OCI-LY1 (cell line): Measurements from ENCODE around the gene ZBTB20.

Experiments
- H2AFZ ChIP-seq: fragments of 200-600 bp; sonication (generic), shearing (Covaris generic); 2 replicates; pipeline ENCODE4 v1.6.0; 2014; ENCODE audit warnings: antibody characterized with exemption, mild to moderate bottlenecking, low read length
- H3F3A ChIP-seq: fragments of 200-600 bp; sonication (generic), shearing (Covaris generic); 2 replicates; pipeline ENCODE4 v1.6.0; 2014; ENCODE audit warnings: mild to moderate bottlenecking, antibody characterized with exemption, low read length, moderate library complexity; ENCODE audit not compliant: insufficient read depth
- H3K27ac ChIP-seq: fragments of 200-600 bp; sonication (generic); 2 replicates; pipeline ENCODE4 v1.5.1; 2014; ENCODE audit warnings: low read length, mixed run types, mild to moderate bottlenecking, low read depth; ENCODE audit not compliant: poor library complexity, severe bottlenecking
- H3K27me3 ChIP-seq: fragments of 200-600 bp; sonication (generic); 2 replicates; pipeline ENCODE4 v1.6.0; 2014; ENCODE audit warnings: antibody characterized with exemption, mild to moderate bottlenecking, low read length, moderate library complexity; ENCODE audit not compliant: insufficient read depth
- H3K36me3 ChIP-seq: fragments of 200-600 bp; sonication (generic); 2 replicates; pipeline ENCODE4 v1.6.1; 2014; ENCODE audit warnings: mild to moderate bottlenecking, antibody characterized with exemption, low read length, moderate library complexity, mixed read lengths; ENCODE audit not compliant: insufficient read depth
- H3K4me1 ChIP-seq: fragments of 200-600 bp; sonication (generic); 2 replicates; pipeline ENCODE4 v1.5.1; 2014; ENCODE audit warnings: mild to moderate bottlenecking, low read length, moderate library complexity; ENCODE audit not compliant: insufficient read depth, severe bottlenecking
- H3K4me2 ChIP-seq: fragments of 200-600 bp; sonication (generic), shearing (Covaris generic); 2 replicates; pipeline ENCODE4 v1.6.1; 2014; ENCODE audit warnings: low read length
- H3K4me3 ChIP-seq: fragments of 200-600 bp; sonication (generic); 2 replicates; pipeline ENCODE4 v1.5.1; 2014; ENCODE audit warnings: low read length, low read depth, mild to moderate bottlenecking, mixed read lengths; ENCODE audit not compliant: poor library complexity, severe bottlenecking
- H3K79me2 ChIP-seq: fragments of 200-600 bp; shearing (Covaris generic); 2 replicates; pipeline ENCODE4 v1.6.1; 2016; ENCODE audit warnings: mixed run types, low read length, mixed read lengths; ENCODE audit not compliant: insufficient read depth
- H3K9ac ChIP-seq: fragments of 200-600 bp; sonication (generic), shearing (Covaris generic); 2 replicates; pipeline ENCODE4 v1.6.1; 2014; ENCODE audit warnings: mild to moderate bottlenecking, low read length, mixed read lengths
- H3K9me2 ChIP-seq: fragments of 200-600 bp; sonication (generic), shearing (Covaris generic); 2 replicates; pipeline ENCODE4 v1.6.1; 2014; ENCODE audit warnings: low read depth, mild to moderate bottlenecking, low read length, mixed read lengths
- H3K9me3 ChIP-seq: fragments of 200-600 bp; shearing (Covaris generic); 2 replicates; pipeline ENCODE4 v1.6.1; 2014; ENCODE audit warnings: low read length, mixed read lengths
- H4K20me1 ChIP-seq: fragments of 200-600 bp; sonication (generic), shearing (Covaris generic); 2 replicates; pipeline ENCODE4 v1.6.0; 2016; ENCODE audit warnings: mild to moderate bottlenecking, low read length; ENCODE audit not compliant: insufficient read depth
- CTCF ChIP-seq: fragments of 200-600 bp; sonication (generic), shearing (Covaris generic); IDR thresholded peaks from 2 replicates; pipeline ENCODE4 v1.5.1; 2017; ENCODE audit warnings: mild to moderate bottlenecking, antibody characterized with exemption, low read length, moderate library complexity, mixed read lengths
- EZH2 ChIP-seq: fragments of 200-600 bp; sonication (generic), shearing (Covaris generic); IDR thresholded peaks from 2 replicates; pipeline ENCODE4 v1.8.0; 2017; ENCODE audit warnings: borderline replicate concordance, mixed run types, mild to moderate bottlenecking, antibody characterized with exemption, low read length, moderate library complexity, mixed read lengths

Gene ZBTB20

DNA sequence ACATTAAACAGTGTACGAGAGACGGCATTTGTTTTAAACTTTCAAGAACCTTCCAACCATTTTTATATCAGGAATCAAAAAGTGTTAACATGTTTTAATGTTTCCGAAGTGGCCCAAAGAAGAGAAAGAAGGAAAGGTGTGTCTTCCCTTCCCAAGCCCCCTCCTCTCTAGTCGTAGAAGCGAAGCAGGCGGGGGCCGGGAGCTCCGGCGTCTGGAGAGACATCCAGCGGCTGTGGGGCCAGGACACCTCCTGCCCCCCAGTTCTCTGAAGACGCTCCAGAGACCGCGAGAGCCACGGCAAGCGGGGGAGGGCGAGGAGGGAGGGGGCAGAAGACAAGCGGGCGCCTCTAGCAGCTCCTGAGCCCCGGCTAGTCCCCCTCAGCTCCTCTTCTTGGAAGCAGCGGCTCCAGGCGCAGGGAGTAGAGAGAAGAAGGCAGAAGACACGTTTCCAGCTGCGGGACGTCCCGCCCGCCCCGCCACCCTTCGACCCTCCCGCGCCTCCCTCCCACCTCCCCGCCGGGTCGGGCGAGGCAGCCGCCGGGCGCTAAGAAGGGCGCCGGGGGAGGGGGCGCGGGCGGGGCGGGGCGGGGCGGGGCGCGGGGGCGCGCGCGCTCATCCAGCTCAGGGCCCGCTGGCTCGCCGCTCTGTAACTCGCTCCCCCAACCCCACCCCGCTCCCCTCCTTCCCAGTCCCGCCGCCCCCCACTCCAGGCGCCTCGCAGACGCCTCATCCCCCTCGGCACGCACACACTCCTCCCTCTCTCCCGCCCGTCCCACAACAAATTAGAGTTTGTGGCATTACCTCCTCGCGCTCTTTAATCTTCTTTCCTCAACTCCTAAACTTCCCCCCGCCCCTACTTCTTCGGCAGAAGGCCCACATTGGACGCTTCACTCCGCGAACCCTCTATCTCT is at the start of gene ZBTB20:
TSS of gene ZBTB20 (minus strand) at position 871 of the 911 bp plus-strand sequence.
- Histone ChIP-seq H3K4me1 (peaks cover 20% of the 10 kb centered on the region), H3K36me3 (no peaks in the 10 kb centered on the region), H3K79me2 (no peaks in the 10 kb centered on the region), H3K9ac (peak within 1 kb of the TSS; percentile 89), H3K9me2 (no peaks in the 10 kb centered on the region), H2AFZ (peak within 1 kb of the TSS; percentile 24; the same call in 1 of the 2 replicates), H3F3A (no peaks in the 10 kb centered on the region), H3K9me3 (no peaks in the 10 kb centered on the region), H3K4me3 (peak within 1 kb of the TSS; percentile 80), H3K27me3 (no peaks in the 10 kb centered on the region), H3K27ac (peak within 1 kb of the TSS; percentile 71), H3K4me2 (peak within 1 kb of the TSS; percentile 90), H4K20me1 (no peaks in the 10 kb centered on the region)
- TF ChIP-seq CTCF, result no peak
- no peak for TF ChIP-seq EZH2

DNA sequence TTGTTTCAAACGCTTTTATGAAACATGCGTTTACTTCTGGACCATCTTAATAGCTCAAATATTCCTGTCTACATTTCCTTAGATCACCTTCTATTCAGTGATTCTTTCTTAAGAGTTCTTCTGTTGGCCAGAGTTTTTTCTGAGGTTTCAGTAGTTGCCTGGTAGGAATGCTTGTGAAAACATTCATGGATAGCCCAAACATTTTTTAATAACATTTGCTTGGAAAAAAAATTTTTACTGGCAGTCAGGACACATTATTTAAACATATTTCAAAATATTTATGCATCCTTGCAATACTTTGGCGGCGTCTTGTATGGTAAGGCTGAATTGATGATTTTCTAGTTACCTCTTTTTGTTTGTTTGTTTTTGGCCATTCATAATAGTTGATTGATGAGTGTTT is 47.4 kb upstream of the ZBTB20 start:
- 0 out of 2 replicates have a peak, but pooled peaks cover 3% of the 10 kb centered on the region for H3K27me3 ChIP-seq
- H3K4me3 ChIP-seq, result no peak overlapping the region
- H3K79me2 ChIP-seq, result no peaks in the 10 kb centered on the region
- no peaks in the 10 kb centered on the region for H3K36me3 ChIP-seq
- H3K4me1 ChIP-seq, result no peaks in the 10 kb centered on the region
- TF ChIP-seq EZH2 (no peak), CTCF (no peak)
- no peak overlapping the region for H3K9ac ChIP-seq
- no peaks in the 10 kb centered on the region for H4K20me1 ChIP-seq
- H3K9me3 ChIP-seq, result peaks cover 4% of the 10 kb centered on the region; the same call in 1 of the 2 replicates
- no peak overlapping the region for H3K4me2 ChIP-seq
- no peak overlapping the region for H2AFZ ChIP-seq
- no peak overlapping the region for H3K27ac ChIP-seq
- H3K9me2 ChIP-seq, result no peaks in the 10 kb centered on the region
- no peaks in the 10 kb centered on the region for H3F3A ChIP-seq

DNA sequence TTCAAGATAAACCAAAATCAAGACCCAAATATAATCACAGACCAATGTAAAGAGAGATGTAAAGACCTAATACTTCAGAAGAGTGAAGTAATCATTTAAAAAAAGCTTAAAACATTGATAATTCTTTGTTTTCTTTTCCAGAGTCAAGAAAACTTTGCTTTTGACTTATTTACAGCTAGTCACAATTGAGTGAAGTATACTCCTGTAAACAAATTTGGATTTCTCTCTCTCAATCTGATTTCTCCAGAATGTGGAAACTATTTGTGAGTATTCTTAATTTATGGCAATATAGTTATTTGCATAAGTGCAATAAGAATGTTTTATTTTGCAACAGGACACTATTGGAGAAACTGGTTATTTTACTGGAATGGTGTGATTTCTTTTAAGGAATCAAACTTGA is 43.7 kb upstream of the ZBTB20 start:
- H3K36me3 ChIP-seq, result no peaks in the 10 kb centered on the region
- H3K9me2 ChIP-seq, result no peaks in the 10 kb centered on the region
- H3K27me3 ChIP-seq, result no peaks in the 10 kb centered on the region
- H3K4me2 ChIP-seq, result no peak overlapping the region
- TF ChIP-seq EZH2 (no peak), CTCF (no peak)
- H4K20me1 ChIP-seq, result no peaks in the 10 kb centered on the region
- no peak overlapping the region for H2AFZ ChIP-seq
- peaks cover 4% of the 10 kb centered on the region; the same call in 1 of the 2 replicates for H3K9me3 ChIP-seq
- H3K27ac ChIP-seq, result no peak overlapping the region
- no peaks in the 10 kb centered on the region for H3K4me1 ChIP-seq
- H3K4me3 ChIP-seq, result no peak overlapping the region
- H3F3A ChIP-seq, result no peaks in the 10 kb centered on the region
- H3K79me2 ChIP-seq, result no peaks in the 10 kb centered on the region
- H3K9ac ChIP-seq, result no peak overlapping the region
